ENCODE results near the gene PFDN1.

GRCh38 chr5:140292212-140293036, 10.5 kb downstream of the PFDN1 start:
- TF ChIP-seq CTCF (IDR thresholded peaks at IDR 0.05) (no peak), ZFX (IDR thresholded peaks at IDR 0.05; ENCODE audit: borderline replicate concordance) (no peak)
